ENCODE results near the gene BAX.

BAX gene

GRCh38 chr19:48928164-48929025, 26.3 kb upstream of the BAX start:
- no peak for DNase-seq

GRCh38 chr19:48933382-48933932, 21.2 kb upstream of the BAX start, which contains the start of gene DHDH:
DHDH (plus strand) TSS chr19:48933699; CDS start chr19:48933722, 23 bp downstream.
- DNase-seq, result peak in 39 of 51 donors; percentile 3 to 75 (median 36)

GRCh38 chr19:48934837-48935236, 19.8 kb upstream of the BAX start:
- no peak for DNase-seq

- no peak for DNase-seq
These were observed 18.8 kb upstream of the BAX start for GRCh38 chr19:48935864-48936263.

- DNase-seq, result no peak
These were observed 16.4 kb upstream of the BAX start for GRCh38 chr19:48938256-48938655.

GRCh38 chr19:48940902-48941301, 13.8 kb upstream of the BAX start:
- no peak for DNase-seq

- no peak for DNase-seq
These were observed 11.6 kb upstream of the BAX start for GRCh38 chr19:48943081-48943480.

- no peak for DNase-seq
These were observed 9.3 kb upstream of the BAX start for GRCh38 chr19:48945415-48945814.

GRCh38 chr19:48945817-48946216, 8.9 kb upstream of the BAX start:
- no peak for DNase-seq

GRCh38 chr19:48946463-48947257, 8.0 kb upstream of the BAX start:
- DNase-seq, result no peak

- DNase-seq, result no peak
These were observed 7.5 kb upstream of the BAX start for GRCh38 chr19:48947258-48947542.

GRCh38 chr19:48950159-48950558, 4.5 kb upstream of the BAX start:
- no peak for DNase-seq

GRCh38 chr19:48950830-48951519, 3.7 kb upstream of the BAX start:
- no peak for DNase-seq

- no peak for DNase-seq
These were observed 1.5 kb upstream of the BAX start for GRCh38 chr19:48953141-48953540.

GRCh38 chr19:48953990-48954594, 583 bp upstream of the BAX start:
- DNase-seq, result no peak

- peak in 1 of 51 donors; percentile 0 for DNase-seq
These were observed 758 bp downstream of the BAX start for GRCh38 chr19:48955308-48955958.

GRCh38 chr19:48958006-48958405, 3.3 kb downstream of the BAX start:
- no peak for DNase-seq

GRCh38 chr19:48959341-48960239, 4.9 kb downstream of the BAX start:
- no peak for DNase-seq

GRCh38 chr19:48961051-48961649, 6.5 kb downstream of the BAX start:
- DNase-seq, result no peak

- no peak for DNase-seq
These were observed 7.0 kb downstream of the BAX start for GRCh38 chr19:48961673-48962028.

Data from hypothalamus (tissue), 51 donors.